ENCODE measurements around the gene CEP131.

CEP131 gene

DNA sequence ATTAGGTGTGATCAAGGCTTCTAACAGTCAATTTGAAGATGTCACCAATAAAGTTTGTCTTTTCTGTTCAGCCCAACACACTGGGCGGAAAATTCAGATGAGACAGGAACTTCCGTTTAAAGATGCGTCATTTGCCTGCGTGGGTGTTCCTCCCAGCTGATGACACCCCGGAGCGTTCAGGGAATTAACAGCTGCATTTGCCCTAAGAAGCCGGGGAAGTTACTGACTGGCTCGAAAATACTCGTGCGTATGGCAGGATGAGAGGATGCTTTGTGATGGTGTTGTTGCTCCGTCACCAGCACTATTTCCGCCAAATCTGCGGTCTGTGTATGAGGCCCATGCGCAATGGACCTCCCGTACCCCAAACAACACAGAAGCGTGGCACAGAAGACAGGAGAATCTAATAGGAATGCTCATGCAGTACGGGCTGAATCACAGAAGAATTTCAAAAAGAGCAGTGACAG, 69.4 kb downstream of the CEP131 start:
- H3K4me3 ChIP-seq (ENCODE audit: insufficient read depth, low read length, poor library complexity, severe bottlenecking) = no peak overlapping the region
- no peak overlapping the region for H3K27ac ChIP-seq (ENCODE audit: low read depth, low read length)
- no peaks in the 10 kb centered on the region for H3K9me3 ChIP-seq (ENCODE audit: insufficient read depth, low read length)
- no peaks in the 10 kb centered on the region for H3K27me3 ChIP-seq (ENCODE audit: low read length)
- H3K36me3 ChIP-seq (ENCODE audit: low read length) = no peaks in the 10 kb centered on the region
- no peak for TF ChIP-seq EZH2phosphoT487 (conservative IDR thresholded peaks at IDR 0.05; ENCODE audit: low read length)
- TF ChIP-seq, protein P1, sequence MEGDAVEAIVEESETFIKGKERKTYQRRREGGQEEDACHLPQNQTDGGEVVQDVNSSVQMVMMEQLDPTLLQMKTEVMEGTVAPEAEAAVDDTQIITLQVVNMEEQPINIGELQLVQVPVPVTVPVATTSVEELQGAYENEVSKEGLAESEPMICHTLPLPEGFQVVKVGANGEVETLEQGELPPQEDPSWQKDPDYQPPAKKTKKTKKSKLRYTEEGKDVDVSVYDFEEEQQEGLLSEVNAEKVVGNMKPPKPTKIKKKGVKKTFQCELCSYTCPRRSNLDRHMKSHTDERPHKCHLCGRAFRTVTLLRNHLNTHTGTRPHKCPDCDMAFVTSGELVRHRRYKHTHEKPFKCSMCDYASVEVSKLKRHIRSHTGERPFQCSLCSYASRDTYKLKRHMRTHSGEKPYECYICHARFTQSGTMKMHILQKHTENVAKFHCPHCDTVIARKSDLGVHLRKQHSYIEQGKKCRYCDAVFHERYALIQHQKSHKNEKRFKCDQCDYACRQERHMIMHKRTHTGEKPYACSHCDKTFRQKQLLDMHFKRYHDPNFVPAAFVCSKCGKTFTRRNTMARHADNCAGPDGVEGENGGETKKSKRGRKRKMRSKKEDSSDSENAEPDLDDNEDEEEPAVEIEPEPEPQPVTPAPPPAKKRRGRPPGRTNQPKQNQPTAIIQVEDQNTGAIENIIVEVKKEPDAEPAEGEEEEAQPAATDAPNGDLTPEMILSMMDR (IDR thresholded peaks at IDR 0.05; ENCODE audit: insufficient read depth, low read length, poor library complexity, severe bottlenecking) = no peak
- H3K79me2 ChIP-seq (ENCODE audit: insufficient read depth, low read length) = no peaks in the 10 kb centered on the region
- no peaks in the 10 kb centered on the region for H3K9me2 ChIP-seq (replicated peaks; ENCODE audit: insufficient read depth, low read length)
- no peaks in the 10 kb centered on the region for H4K20me1 ChIP-seq (ENCODE audit: low read depth, low read length)
- H3F3A ChIP-seq (ENCODE audit: insufficient read depth) = no peaks in the 10 kb centered on the region
- H3K9ac ChIP-seq (ENCODE audit: low read length) = no peak overlapping the region
- H3K4me2 ChIP-seq (ENCODE audit: low read depth, low read length, poor library complexity, severe bottlenecking) = no peak overlapping the region
- no peak overlapping the region for H2AFZ ChIP-seq (ENCODE audit: low read depth, low read length, severe bottlenecking)

DNA sequence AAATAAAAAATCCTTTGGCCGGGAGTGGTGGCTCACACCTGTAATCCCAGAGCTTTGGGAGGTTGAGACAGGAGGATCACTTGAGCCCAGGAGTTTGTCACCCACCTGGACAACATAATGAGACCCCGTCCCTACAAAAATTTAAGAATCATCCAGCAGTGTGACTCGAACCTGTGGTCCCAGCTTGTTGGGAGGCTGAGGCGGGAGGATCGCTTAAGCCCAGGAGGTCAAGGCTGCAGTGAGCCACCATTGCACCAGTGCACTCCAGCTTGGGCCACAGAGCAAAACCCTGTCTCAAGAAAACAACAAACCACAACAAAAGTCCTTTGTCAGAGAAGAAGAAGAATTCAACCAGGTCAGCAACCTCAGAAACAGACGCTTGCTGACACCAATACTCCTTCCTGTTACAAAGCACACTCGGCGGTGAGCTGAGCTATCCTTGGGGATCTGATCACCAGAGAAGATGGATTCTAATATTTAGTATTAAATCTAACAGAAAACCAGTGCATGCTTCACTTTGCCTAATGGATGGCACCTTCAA, 70.4 kb downstream of the CEP131 start:
- H3K9ac ChIP-seq (ENCODE audit: low read length) = no peak overlapping the region
- H3K4me2 ChIP-seq (ENCODE audit: low read depth, low read length, poor library complexity, severe bottlenecking) = no peak overlapping the region
- H4K20me1 ChIP-seq (ENCODE audit: low read depth, low read length) = no peaks in the 10 kb centered on the region
- H3K27ac ChIP-seq (ENCODE audit: low read depth, low read length) = no peak overlapping the region
- no peaks in the 10 kb centered on the region for H3K9me2 ChIP-seq (replicated peaks; ENCODE audit: insufficient read depth, low read length)
- no peak for TF ChIP-seq EZH2phosphoT487 (conservative IDR thresholded peaks at IDR 0.05; ENCODE audit: low read length)
- TF ChIP-seq, protein P1 (IDR thresholded peaks at IDR 0.05; ENCODE audit: insufficient read depth, low read length, poor library complexity, severe bottlenecking) = no peak
- no peaks in the 10 kb centered on the region for H3F3A ChIP-seq (ENCODE audit: insufficient read depth)
- no peak overlapping the region for H2AFZ ChIP-seq (ENCODE audit: low read depth, low read length, severe bottlenecking)
- no peaks in the 10 kb centered on the region for H3K36me3 ChIP-seq (ENCODE audit: low read length)
- no peaks in the 10 kb centered on the region for H3K9me3 ChIP-seq (ENCODE audit: insufficient read depth, low read length)
- no peaks in the 10 kb centered on the region for H3K27me3 ChIP-seq (ENCODE audit: low read length)
- no peak overlapping the region for H3K4me3 ChIP-seq (ENCODE audit: insufficient read depth, low read length, poor library complexity, severe bottlenecking)
- H3K79me2 ChIP-seq (ENCODE audit: insufficient read depth, low read length) = no peaks in the 10 kb centered on the region

DNA sequence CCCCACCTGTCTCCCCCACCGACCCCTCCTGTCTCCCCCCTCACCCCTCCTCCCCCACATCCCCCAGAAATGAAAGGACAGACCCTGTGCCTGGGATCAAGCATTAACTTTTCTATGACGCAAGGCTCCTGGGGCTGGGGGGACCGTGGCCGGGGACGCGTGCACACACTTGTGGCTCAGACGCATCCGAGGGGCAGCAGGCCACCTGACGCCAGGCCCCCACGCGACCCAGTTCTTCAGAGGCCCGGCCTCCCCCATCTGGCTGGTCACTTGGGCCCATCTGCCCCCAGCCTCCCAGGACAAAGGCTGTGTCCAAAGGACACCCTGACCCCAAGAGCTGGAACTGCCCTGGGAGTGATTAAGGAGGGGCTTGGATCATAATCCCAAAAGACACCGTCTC, 71.5 kb downstream of the CEP131 start:
- Histone ChIP-seq H4K20me1 (ENCODE audit: low read depth, low read length) (no peaks in the 10 kb centered on the region), H2AFZ (ENCODE audit: low read depth, low read length, severe bottlenecking) (no peak overlapping the region), H3K27ac (ENCODE audit: low read depth, low read length) (no peak overlapping the region), H3K9me3 (ENCODE audit: insufficient read depth, low read length) (no peaks in the 10 kb centered on the region), H3K9me2 (replicated peaks; ENCODE audit: insufficient read depth, low read length) (no peaks in the 10 kb centered on the region), H3K4me3 (ENCODE audit: insufficient read depth, low read length, poor library complexity, severe bottlenecking) (no peak overlapping the region), H3K36me3 (ENCODE audit: low read length) (no peaks in the 10 kb centered on the region), H3K79me2 (ENCODE audit: insufficient read depth, low read length) (no peaks in the 10 kb centered on the region), H3K4me2 (ENCODE audit: low read depth, low read length, poor library complexity, severe bottlenecking) (no peak overlapping the region), H3K9ac (ENCODE audit: low read length) (no peak overlapping the region), H3F3A (ENCODE audit: insufficient read depth) (no peaks in the 10 kb centered on the region), H3K27me3 (ENCODE audit: low read length) (no peaks in the 10 kb centered on the region)
- TF ChIP-seq, protein P1 (IDR thresholded peaks at IDR 0.05; ENCODE audit: insufficient read depth, low read length, poor library complexity, severe bottlenecking) = no peak
- TF ChIP-seq EZH2phosphoT487 (conservative IDR thresholded peaks at IDR 0.05; ENCODE audit: low read length) = no peak

Data from SU-DHL-6 (cell line).